ENCODE data around the gene PPP2R5E. TPM values are rescaled to one million over a fixed set of nuclear protein-coding genes. Genes with fewer than 3 reads are reported as not detected.

The PPP2R5E gene
- total and polyA plus RNA-seq, 8 donors, result 7.2 to 32.9 (median 14.2) TPM

DNA sequence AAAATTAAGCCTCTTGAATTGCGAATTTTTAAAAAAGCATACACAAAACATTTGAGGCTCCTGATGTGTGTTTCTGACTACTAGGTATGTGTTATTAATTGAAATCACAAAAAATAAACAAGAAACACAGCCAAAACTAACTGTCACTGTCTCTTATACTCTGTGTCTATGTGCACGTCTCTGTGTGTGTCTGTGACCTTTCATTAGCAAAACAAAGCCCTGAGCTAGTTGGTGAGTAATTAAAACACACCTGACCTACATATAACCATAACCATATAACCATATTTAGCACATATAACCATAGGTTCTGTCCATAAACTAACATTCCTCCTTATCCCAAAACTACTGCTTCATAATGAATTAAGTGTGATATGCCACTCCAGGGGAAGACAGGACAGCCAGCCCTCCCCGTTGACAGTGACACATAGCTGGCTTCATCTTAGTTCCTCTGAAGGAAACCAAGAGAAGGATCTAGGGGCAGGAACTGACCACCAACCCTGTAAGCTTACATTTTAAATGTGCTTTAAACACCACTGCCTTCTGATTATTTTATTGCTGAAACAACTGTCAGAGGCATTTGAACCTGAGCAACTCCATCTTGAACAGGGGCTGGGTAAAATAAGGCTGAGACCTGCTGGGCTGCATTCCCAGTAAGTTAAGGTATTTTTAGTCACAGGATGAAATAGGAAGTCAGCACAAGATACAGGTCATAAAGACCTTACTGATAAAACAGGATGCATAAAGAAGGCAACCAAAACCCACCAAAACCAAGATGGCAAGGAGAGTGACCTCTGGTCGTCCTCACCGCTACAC lies 106.7 kb downstream of the PPP2R5E start:
- no peak overlapping the region for H3K4me3 ChIP-seq
- no peak for DNase-seq
- peak overlapping the region in 4 of 5 donors; percentile 55 to 83 (median 79) for H3K27ac ChIP-seq
- intact Hi-C loops (cut with DNase I; ENCODE audit: low total_unique reads), result no loop called here
- 54 to 70% (median 66%) methylated on average over 5 of the region's 5 CpGs for whole genome bisulfite sequencing, 5 donors
- no peaks in the 10 kb centered on the region for H3K27me3 ChIP-seq
- peaks cover 0 to 4% (median 0%) of the 10 kb centered on the region in 4 donors for H3K36me3 ChIP-seq
- no peak for TF ChIP-seq EP300 (IDR thresholded peaks at IDR 0.05)
- no peak for TF ChIP-seq POLR2A (IDR thresholded peaks at IDR 0.05)
- TF ChIP-seq POLR2AphosphoS5 (IDR thresholded peaks at IDR 0.05), result no peak
- TF ChIP-seq, protein P1, sequence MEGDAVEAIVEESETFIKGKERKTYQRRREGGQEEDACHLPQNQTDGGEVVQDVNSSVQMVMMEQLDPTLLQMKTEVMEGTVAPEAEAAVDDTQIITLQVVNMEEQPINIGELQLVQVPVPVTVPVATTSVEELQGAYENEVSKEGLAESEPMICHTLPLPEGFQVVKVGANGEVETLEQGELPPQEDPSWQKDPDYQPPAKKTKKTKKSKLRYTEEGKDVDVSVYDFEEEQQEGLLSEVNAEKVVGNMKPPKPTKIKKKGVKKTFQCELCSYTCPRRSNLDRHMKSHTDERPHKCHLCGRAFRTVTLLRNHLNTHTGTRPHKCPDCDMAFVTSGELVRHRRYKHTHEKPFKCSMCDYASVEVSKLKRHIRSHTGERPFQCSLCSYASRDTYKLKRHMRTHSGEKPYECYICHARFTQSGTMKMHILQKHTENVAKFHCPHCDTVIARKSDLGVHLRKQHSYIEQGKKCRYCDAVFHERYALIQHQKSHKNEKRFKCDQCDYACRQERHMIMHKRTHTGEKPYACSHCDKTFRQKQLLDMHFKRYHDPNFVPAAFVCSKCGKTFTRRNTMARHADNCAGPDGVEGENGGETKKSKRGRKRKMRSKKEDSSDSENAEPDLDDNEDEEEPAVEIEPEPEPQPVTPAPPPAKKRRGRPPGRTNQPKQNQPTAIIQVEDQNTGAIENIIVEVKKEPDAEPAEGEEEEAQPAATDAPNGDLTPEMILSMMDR (IDR thresholded peaks at IDR 0.05), result no peak
- H3K4me1 ChIP-seq, result peaks cover 48 to 89% (median 75%) of the 10 kb centered on the region in 4 donors
- no peaks in the 10 kb centered on the region for H3K9me3 ChIP-seq

DNA sequence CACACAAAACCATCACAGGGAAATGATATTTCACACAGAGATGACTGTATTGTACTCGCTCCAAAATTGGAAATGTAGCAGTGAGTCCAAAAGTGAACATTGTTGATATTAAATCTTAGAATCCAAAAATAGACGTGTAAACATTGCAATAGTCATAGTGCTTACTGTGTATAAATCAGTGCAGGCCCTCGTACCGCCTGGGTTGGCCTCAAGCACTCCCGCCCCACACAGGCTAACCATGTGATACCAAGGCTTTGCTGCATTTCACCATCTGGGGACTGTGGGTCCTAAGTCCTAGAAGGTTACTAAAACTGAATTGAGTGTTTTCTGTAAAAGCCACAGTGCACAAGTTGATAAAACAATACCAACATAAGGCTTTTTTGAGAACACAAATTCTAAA lies 107.3 kb downstream of the PPP2R5E start:
- intact Hi-C loops (cut with DNase I; ENCODE audit: low total_unique reads), result no loop called here
- Histone ChIP-seq H3K9me3 (no peaks in the 10 kb centered on the region), H3K27me3 (no peaks in the 10 kb centered on the region), H3K36me3 (no peaks in the 10 kb centered on the region), H3K27ac (peak overlapping the region in 4 of 5 donors; percentile 55 to 83 (median 79)), H3K4me3 (no peak overlapping the region), H3K4me1 (peaks cover 48 to 96% (median 79%) of the 10 kb centered on the region in 4 donors)
- peak; percentile 66 to 86 (median 82) for TF ChIP-seq POLR2AphosphoS5 (IDR thresholded peaks at IDR 0.05)
- no peak for TF ChIP-seq EP300 (IDR thresholded peaks at IDR 0.05)
- TF ChIP-seq POLR2A (IDR thresholded peaks at IDR 0.05), result no peak
- TF ChIP-seq, protein P1 (IDR thresholded peaks at IDR 0.05), result no peak
- DNase-seq, result peak; percentile 72 to 76
- WGBS, 5 donors, result 15 to 40% (median 21%) methylated on average over 5 of the region's 5 CpGs

DNA sequence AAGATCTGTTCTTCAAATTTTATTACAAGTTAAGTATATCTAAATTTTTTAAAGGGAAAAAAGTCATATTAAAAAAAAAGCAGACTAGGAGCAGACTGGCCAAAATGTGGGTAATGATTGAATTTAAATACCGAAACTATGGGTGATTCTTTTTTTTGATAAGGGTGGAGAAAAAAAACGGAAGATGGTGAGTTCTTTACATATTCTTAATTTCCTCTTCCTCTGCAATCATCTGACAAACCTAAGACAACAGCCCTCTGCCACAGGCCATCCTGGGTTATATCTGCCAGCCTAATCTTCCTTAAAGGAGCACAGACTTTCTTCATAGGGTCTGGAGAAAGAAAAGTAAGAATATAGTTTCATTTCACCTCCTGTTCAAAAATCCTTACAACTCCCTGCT lies 108.0 kb downstream of the PPP2R5E start:
- H3K27ac ChIP-seq, result peak overlapping the region; percentile 36 to 83 (median 76)
- intact Hi-C loops (cut with DNase I; ENCODE audit: low total_unique reads), result no loop called here
- no peak overlapping the region for H3K4me3 ChIP-seq
- H3K4me1 ChIP-seq, result peaks cover 48 to 94% (median 78%) of the 10 kb centered on the region in 4 donors
- no peaks in the 10 kb centered on the region for H3K27me3 ChIP-seq
- no peaks in the 10 kb centered on the region for H3K9me3 ChIP-seq
- TF ChIP-seq POLR2AphosphoS5 (IDR thresholded peaks at IDR 0.05) (no peak), POLR2A (IDR thresholded peaks at IDR 0.05) (no peak), EP300 (IDR thresholded peaks at IDR 0.05) (no peak)
- TF ChIP-seq, protein P1 (IDR thresholded peaks at IDR 0.05), result no peak
- 40 to 72% (median 51%) methylated on average over 2 of the region's 2 CpGs for WGBS, 5 donors
- H3K36me3 ChIP-seq, result no peaks in the 10 kb centered on the region
- no peak for DNase-seq

DNA sequence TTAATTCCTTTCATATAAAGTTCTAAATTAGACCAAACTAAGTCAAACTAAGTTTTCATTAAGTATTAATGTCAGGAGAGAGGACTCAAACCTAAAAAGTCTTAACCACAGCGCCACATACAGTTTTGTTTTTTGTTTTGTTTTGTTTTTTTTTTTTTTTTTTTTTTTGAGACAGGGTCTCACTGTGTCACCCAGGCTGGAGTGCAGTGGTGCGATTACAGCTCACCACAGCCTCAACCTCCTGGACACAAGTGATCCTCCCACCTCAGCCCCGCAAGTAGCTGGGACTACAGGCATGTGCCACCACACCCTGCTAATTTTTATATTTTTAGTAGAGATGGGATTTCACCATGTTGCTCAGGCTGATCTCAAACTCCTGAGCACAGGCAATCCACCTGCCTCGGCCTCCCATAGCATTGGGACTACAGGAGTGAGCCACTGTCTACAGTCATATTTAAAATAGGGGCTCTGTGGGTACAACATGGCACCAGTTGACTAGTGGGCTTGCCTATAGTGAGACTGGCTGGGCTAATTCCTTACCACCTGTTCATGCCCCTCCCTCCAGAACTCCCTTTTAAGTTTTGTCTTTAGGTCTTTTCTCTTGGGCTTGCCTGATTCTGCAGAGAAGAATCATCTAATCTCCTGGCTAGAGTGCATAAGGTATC lies 110.2 kb downstream of the PPP2R5E start:
- Histone ChIP-seq H3K9me3 (no peaks in the 10 kb centered on the region), H3K4me3 (no peak overlapping the region), H3K4me1 (peaks cover 39 to 77% (median 57%) of the 10 kb centered on the region in 4 donors), H3K27ac (peak overlapping the region in 1 of 5 donors; percentile 9), H3K27me3 (no peaks in the 10 kb centered on the region), H3K36me3 (no peaks in the 10 kb centered on the region)
- TF ChIP-seq, protein P1 (IDR thresholded peaks at IDR 0.05), result no peak
- TF ChIP-seq POLR2A (IDR thresholded peaks at IDR 0.05), result no peak
- no peak for TF ChIP-seq EP300 (IDR thresholded peaks at IDR 0.05)
- TF ChIP-seq POLR2AphosphoS5 (IDR thresholded peaks at IDR 0.05), result no peak
- WGBS, 5 donors, result 88 to 95% (median 90%) methylated on average over 4 of the region's 4 CpGs
- intact Hi-C loops (cut with DNase I; ENCODE audit: low total_unique reads), result no loop called here
- no peak for DNase-seq
